ENCODE measurements around the gene PACRG. TPM values are rescaled to one million over a fixed set of nuclear protein-coding genes. Genes with fewer than 3 reads are reported as not detected.

PACRG gene
- total and polyA plus RNA-seq, 2 donors (not counting 3 experiments of a cell fraction or from before 2014, with no cell fraction given), result 0.08 TPM; not detected in 1

- no peaks in the 10 kb centered on the region for H3K9me1 ChIP-seq (replicated peaks; ENCODE audit: control insufficient read depth, extremely low read depth, insufficient read depth, low read length)
- no peaks in the 10 kb centered on the region for H3K36me3 ChIP-seq (ENCODE audit: control insufficient read depth in 2 of 2, extremely low read depth in 1 of 2, insufficient read depth in 2 of 2, low read length in 2 of 2)
- no peaks in the 10 kb centered on the region for H3K4me1 ChIP-seq (ENCODE audit: control insufficient read depth, extremely low read depth, insufficient read depth, low read length)
- DNase-seq (ENCODE audit: low read depth, low spot score) (no peak), FAIRE-seq (no peak)
- H3K79me2 ChIP-seq (ENCODE audit: control insufficient read depth, insufficient read depth, low read length), result no peaks in the 10 kb centered on the region
- BruUV-seq (replicated peaks), result no TSS peak
- no peak overlapping the region for H2AFZ ChIP-seq (ENCODE audit: low read depth, low read length)
- no peaks in the 10 kb centered on the region for H4K20me1 ChIP-seq (replicated peaks; ENCODE audit: control insufficient read depth, extremely low read depth, insufficient read depth, low read length)
- no peak overlapping the region for H3K4me3 ChIP-seq (replicated peaks in 1 of 3; ENCODE audit: insufficient read depth in 1 of 3, low read depth in 1 of 3, low read length in 3 of 3)
- ChIA-PET POLR2A (no interaction called here), CTCF (interaction anchor here (1.7 kb wide), 1 partner anchor 15 kb away, joined by 3 read pairs; no protein-coding TSS in a partner anchor)
- H3K27me3 ChIP-seq (ENCODE audit: control insufficient read depth in 2 of 2, insufficient read depth in 2 of 2, low read length in 2 of 2), result no peaks in the 10 kb centered on the region
- H3K27ac ChIP-seq (ENCODE audit: insufficient read depth, low read depth, low read length), result no peak overlapping the region
- intact Hi-C loops (cut with micrococcal nuclease) (no loop called here), dilution Hi-C loops (cut with MboI; ENCODE audit: extremely low pct_ligation_motif_present, low sequenced_read_pairs) (no loop called here)
- no peak overlapping the region for H3K4me2 ChIP-seq (ENCODE audit: insufficient read depth, low read length)
- TF ChIP-seq MAX (IDR thresholded peaks at IDR 0.05; ENCODE audit: insufficient read depth, insufficient read length) (no peak), GATA2 (IDR thresholded peaks at IDR 0.05; ENCODE audit: insufficient read depth, insufficient read length, low read depth, low read length) (no peak), MYC (IDR thresholded peaks at IDR 0.05; ENCODE audit: low read depth, low read length) (no peak), JUN (IDR thresholded peaks at IDR 0.05; ENCODE audit: borderline replicate concordance, insufficient read depth, insufficient read length, low read depth) (no peak), FOS (IDR thresholded peaks at IDR 0.05; ENCODE audit: borderline replicate concordance, insufficient read depth, low read length) (no peak), POLR2AphosphoS5 (IDR thresholded peaks at IDR 0.05; ENCODE audit: insufficient read depth, low read depth, low read length) (no peak), EZH2 (IDR thresholded peaks at IDR 0.05; ENCODE audit: borderline replicate concordance, low read depth, low read length, severe bottlenecking) (no peak), CTCF (IDR thresholded peaks at IDR 0.05; ENCODE audit: extremely low read depth in 1 of 2, insufficient read depth in 1 of 2, low read depth in 1 of 2, low read length in 2 of 2) (no peak), POLR2A (IDR thresholded peaks at IDR 0.05; ENCODE audit: low read depth, low read length) (no peak)
- no peak overlapping the region for H3K9ac ChIP-seq (replicated peaks; ENCODE audit: extremely low read depth, insufficient read depth, low read length)
- H3K9me3 ChIP-seq (replicated peaks; ENCODE audit: control insufficient read depth, insufficient read depth, low read length), result no peaks in the 10 kb centered on the region
These were observed 399.0 kb downstream of the PACRG start for GRCh38 chr6:163126741-163127140.
